ENCODE data around the gene IFT25.

The IFT25 gene

DNA sequence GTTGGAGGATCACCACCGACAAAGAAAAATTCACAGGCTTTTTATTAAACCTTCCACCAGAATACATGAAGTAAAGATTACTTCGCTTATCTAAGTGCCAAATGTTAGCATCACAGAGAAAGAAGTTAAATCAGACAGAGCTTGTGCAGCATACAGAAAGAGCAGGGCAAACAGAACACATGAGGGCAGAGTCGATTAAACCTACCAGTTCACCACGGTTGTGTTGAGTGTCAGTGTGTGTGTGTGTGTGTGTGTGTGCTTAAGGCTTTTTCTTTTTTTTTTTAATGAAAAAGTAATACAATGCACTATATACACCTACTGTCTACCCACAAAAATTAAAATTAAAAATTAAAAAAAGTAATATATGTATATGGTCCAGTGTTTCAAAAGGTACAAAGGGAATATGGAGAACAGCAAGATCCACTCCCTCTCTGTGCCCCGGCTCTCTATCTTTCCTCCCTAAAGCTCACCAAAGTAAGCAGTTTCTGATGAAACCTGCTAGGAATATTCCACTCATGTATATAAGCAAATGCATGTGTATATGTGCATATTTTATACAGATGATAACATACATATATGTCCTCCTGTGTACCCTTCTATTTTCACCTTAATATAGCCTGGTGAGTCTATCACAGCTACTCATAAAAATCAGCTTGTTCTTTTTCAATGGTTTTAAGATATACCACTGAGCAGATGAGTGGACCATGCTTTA is 73.6 kb downstream of the IFT25 start:
- no peak for DNase-seq (ENCODE audit: insufficient read length)
- no peak for FAIRE-seq
- TF ChIP-seq POLR2A (IDR thresholded peaks at IDR 0.05; ENCODE audit: low read depth, low read length) (no peak), TAF1 (IDR thresholded peaks at IDR 0.05; ENCODE audit: borderline replicate concordance, low read depth, low read length) (no peak), POLR2AphosphoS5 (IDR thresholded peaks at IDR 0.05; ENCODE audit: low read depth, low read length) (no peak)

Data from GM12892 (cell line).